SK-N-SH treated with all-trans-retinoic acid at 6 μM for 48 hours (cell line): Measurements from ENCODE around the gene MSMP.

ENCODE experiments used
- ATAC-seq: fragments of 200-7000 bp; cut with Tn5 transposase; 3 replicates; pipeline ENCODE4 v1.9.1; 2020; ENCODE audit warnings: mild to moderate bottlenecking, moderate library complexity
- ARNTL ChIP-seq: fragments of 450-650 bp; formaldehyde crosslinking; IDR thresholded peaks from 2 replicates; pipeline ENCODE4 v1.5.0; 2020; ENCODE audit warnings: low read depth, mild to moderate bottlenecking, moderate library complexity, borderline replicate concordance
- BACH2 ChIP-seq: fragments of 250-450 bp; sonication (Bioruptor Pico); IDR thresholded peaks from 2 replicates; pipeline ENCODE4 v1.9.0; 2021; ENCODE audit warnings: mild to moderate bottlenecking, borderline replicate concordance
- CREB5 ChIP-seq: fragments of 250-450 bp; sonication (Bioruptor Pico); IDR thresholded peaks from 2 replicates; pipeline ENCODE4 v1.5.1; 2020; ENCODE audit warnings: low read depth, mild to moderate bottlenecking, moderate library complexity
- CSDC2 ChIP-seq: fragments of 250-450 bp; sonication (Bioruptor Pico); IDR thresholded peaks from 2 replicates; pipeline ENCODE4 v1.5.0; 2020; ENCODE audit warnings: mild to moderate bottlenecking, moderate library complexity
- ESRRG ChIP-seq: fragments of 250-450 bp; sonication (Bioruptor Pico); IDR thresholded peaks from 2 replicates; pipeline ENCODE4 v1.6.1; 2021; ENCODE audit warnings: mild to moderate bottlenecking
- GLIS3 ChIP-seq: fragments of 250-450 bp; sonication (Bioruptor Pico); IDR thresholded peaks from 2 replicates; pipeline ENCODE4 v1.5.0; 2020; ENCODE audit warnings: mild to moderate bottlenecking, moderate library complexity
- ISL1 ChIP-seq: fragments of 250-450 bp; sonication (Bioruptor Pico); IDR thresholded peaks from 2 replicates; pipeline ENCODE4 v2.1.2; 2022; ENCODE audit warnings: mild to moderate bottlenecking, moderate library complexity
- OSR1 ChIP-seq: fragments of 250-450 bp; sonication (Bioruptor Pico); IDR thresholded peaks from 2 replicates; pipeline ENCODE4 v1.8.0; 2022; ENCODE audit warnings: moderate library complexity, mild to moderate bottlenecking, inconsistent platforms
- PATZ1 ChIP-seq: fragments of 250-450 bp; sonication (Bioruptor Pico); IDR thresholded peaks from 2 replicates; pipeline ENCODE4 v1.8.0; 2020; ENCODE audit warnings: mild to moderate bottlenecking, moderate library complexity, borderline replicate concordance
- PPARA ChIP-seq: fragments of 250-450 bp; sonication (Bioruptor Pico); IDR thresholded peaks from 2 replicates; pipeline ENCODE4 v1.5.0; 2020; ENCODE audit warnings: mild to moderate bottlenecking, borderline replicate concordance
- RARB ChIP-seq: fragments of 250-450 bp; sonication (Bioruptor Pico); IDR thresholded peaks from 2 replicates; pipeline ENCODE4 v1.8.0; 2021; ENCODE audit warnings: mild to moderate bottlenecking, moderate library complexity
- SNAI2 ChIP-seq: fragments of 250-450 bp; sonication (Bioruptor Pico); IDR thresholded peaks from 2 replicates; pipeline ENCODE4 v1.5.0; 2020; ENCODE audit warnings: mild to moderate bottlenecking, moderate library complexity
- TCF4 ChIP-seq: fragments of 250-450 bp; sonication (Bioruptor Pico); IDR thresholded peaks from 2 replicates; pipeline ENCODE4 v1.8.0; 2021; ENCODE audit warnings: mild to moderate bottlenecking, moderate library complexity, borderline replicate concordance
- TOX ChIP-seq: fragments of 250-450 bp; sonication (Bioruptor Pico); IDR thresholded peaks from 2 replicates; pipeline ENCODE4 v1.8.0; 2021; ENCODE audit warnings: mild to moderate bottlenecking, moderate library complexity, borderline replicate concordance
- TSHZ2 ChIP-seq: fragments of 250-450 bp; sonication (Bioruptor Pico); IDR thresholded peaks from 2 replicates; pipeline ENCODE4 v1.5.0; 2020; ENCODE audit warnings: mild to moderate bottlenecking, moderate library complexity
- ZC3H10 ChIP-seq: fragments of 250-450 bp; sonication (Bioruptor Pico); IDR thresholded peaks from 2 replicates; pipeline ENCODE4 v1.5.1; 2021; ENCODE audit warnings: mild to moderate bottlenecking, moderate library complexity
- ZFP3 ChIP-seq: fragments of 250-450 bp; sonication (Bioruptor Pico); IDR thresholded peaks from 2 replicates; pipeline ENCODE4 v1.5.0; 2020; ENCODE audit warnings: mild to moderate bottlenecking, moderate library complexity
- ZFP30 ChIP-seq: fragments of 450-650 bp; formaldehyde crosslinking; IDR thresholded peaks from 2 replicates; pipeline ENCODE4 v1.5.0; 2022; ENCODE audit warnings: mild to moderate bottlenecking, moderate library complexity
- ZNF565 ChIP-seq: fragments of 450-650 bp; formaldehyde crosslinking; conservative IDR thresholded peaks from 2 replicates; pipeline ENCODE4 v1.5.0; 2020; ENCODE audit warnings: low read depth, mild to moderate bottlenecking, moderate library complexity
- ZNF70 ChIP-seq: fragments of 450-650 bp; formaldehyde crosslinking; IDR thresholded peaks from 2 replicates; pipeline ENCODE4 v1.5.0; 2020; ENCODE audit warnings: mild to moderate bottlenecking, moderate library complexity
- TF ChIP-seq, protein P1 (sequence below): fragments of 250-450 bp; sonication (Bioruptor Pico); IDR thresholded peaks from 2 replicates; pipeline ENCODE4 v1.5.1; 2021; ENCODE audit warnings: mild to moderate bottlenecking, moderate library complexity
- TF ChIP-seq, protein P2 (sequence below): fragments of 250-450 bp; sonication (Bioruptor Pico); IDR thresholded peaks from 2 replicates; pipeline ENCODE4 v1.8.0; 2021; ENCODE audit warnings: low read depth, mild to moderate bottlenecking, moderate library complexity, borderline replicate concordance

MSMP gene

GRCh38 chr9:35725362-35725761 is 28.7 kb downstream of the MSMP start:
- TF ChIP-seq OSR1 = no peak
- no peak for TF ChIP-seq TCF4 (CRISPR knock-in tag)
- TF ChIP-seq RARB (CRISPR knock-in tag) = no peak
- no peak for TF ChIP-seq ZFP30 (CRISPR knock-in tag)
- no peak for TF ChIP-seq ARNTL (CRISPR knock-in tag)
- TF ChIP-seq ISL1 (CRISPR knock-in tag) = no peak
- no peak for TF ChIP-seq BACH2 (CRISPR knock-in tag)
- TF ChIP-seq ZC3H10 (CRISPR knock-in tag) = no peak
- no peak for TF ChIP-seq CSDC2
- TF ChIP-seq SNAI2 (CRISPR knock-in tag) = no peak
- TF ChIP-seq TOX (CRISPR knock-in tag) = no peak
- ATAC-seq = no peak

GRCh38 chr9:35723908-35724307 is 30.2 kb downstream of the MSMP start:
- TF ChIP-seq TSHZ2 (CRISPR knock-in tag) (no peak), PPARA (CRISPR knock-in tag) (no peak), ISL1 (CRISPR knock-in tag) (no peak), OSR1 (no peak)
- TF ChIP-seq, protein P1, sequence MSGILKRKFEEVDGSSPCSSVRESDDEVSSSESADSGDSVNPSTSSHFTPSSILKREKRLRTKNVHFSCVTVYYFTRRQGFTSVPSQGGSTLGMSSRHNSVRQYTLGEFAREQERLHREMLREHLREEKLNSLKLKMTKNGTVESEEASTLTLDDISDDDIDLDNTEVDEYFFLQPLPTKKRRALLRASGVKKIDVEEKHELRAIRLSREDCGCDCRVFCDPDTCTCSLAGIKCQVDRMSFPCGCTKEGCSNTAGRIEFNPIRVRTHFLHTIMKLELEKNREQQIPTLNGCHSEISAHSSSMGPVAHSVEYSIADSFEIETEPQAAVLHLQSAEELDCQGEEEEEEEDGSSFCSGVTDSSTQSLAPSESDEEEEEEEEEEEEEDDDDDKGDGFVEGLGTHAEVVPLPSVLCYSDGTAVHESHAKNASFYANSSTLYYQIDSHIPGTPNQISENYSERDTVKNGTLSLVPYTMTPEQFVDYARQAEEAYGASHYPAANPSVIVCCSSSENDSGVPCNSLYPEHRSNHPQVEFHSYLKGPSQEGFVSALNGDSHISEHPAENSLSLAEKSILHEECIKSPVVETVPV (CRISPR knock-in tag) = no peak
- TF ChIP-seq, all 23 proteins: peak for 0
- no peak for ATAC-seq

GRCh38 chr9:35723426-35723825 is 30.6 kb downstream of the MSMP start:
- TF ChIP-seq ZC3H10 (CRISPR knock-in tag) (no peak), ESRRG (CRISPR knock-in tag) (no peak), ZNF70 (CRISPR knock-in tag) (no peak), RARB (CRISPR knock-in tag) (no peak), ZNF565 (CRISPR knock-in tag) (no peak), CREB5 (CRISPR knock-in tag) (no peak), TSHZ2 (CRISPR knock-in tag) (no peak), PATZ1 (CRISPR knock-in tag) (no peak), GLIS3 (no peak), ISL1 (CRISPR knock-in tag) (no peak), PPARA (CRISPR knock-in tag) (no peak), ZFP3 (CRISPR knock-in tag) (no peak), BACH2 (CRISPR knock-in tag) (no peak), CSDC2 (no peak), TCF4 (CRISPR knock-in tag) (no peak)
- TF ChIP-seq, protein P1 (CRISPR knock-in tag) = no peak
- TF ChIP-seq, protein P2, sequence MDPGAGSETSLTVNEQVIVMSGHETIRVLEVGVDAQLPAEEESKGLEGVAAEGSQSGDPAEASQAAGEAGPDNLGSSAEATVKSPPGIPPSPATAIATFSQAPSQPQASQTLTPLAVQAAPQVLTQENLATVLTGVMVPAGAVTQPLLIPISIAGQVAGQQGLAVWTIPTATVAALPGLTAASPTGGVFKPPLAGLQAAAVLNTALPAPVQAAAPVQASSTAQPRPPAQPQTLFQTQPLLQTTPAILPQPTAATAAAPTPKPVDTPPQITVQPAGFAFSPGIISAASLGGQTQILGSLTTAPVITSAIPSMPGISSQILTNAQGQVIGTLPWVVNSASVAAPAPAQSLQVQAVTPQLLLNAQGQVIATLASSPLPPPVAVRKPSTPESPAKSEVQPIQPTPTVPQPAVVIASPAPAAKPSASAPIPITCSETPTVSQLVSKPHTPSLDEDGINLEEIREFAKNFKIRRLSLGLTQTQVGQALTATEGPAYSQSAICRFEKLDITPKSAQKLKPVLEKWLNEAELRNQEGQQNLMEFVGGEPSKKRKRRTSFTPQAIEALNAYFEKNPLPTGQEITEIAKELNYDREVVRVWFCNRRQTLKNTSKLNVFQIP (CRISPR knock-in tag) = no peak
- no peak for ATAC-seq
